Measurements from ENCODE around the gene BCR. TPM values are rescaled to one million over a fixed set of nuclear protein-coding genes. Genes with fewer than 3 reads are reported as not detected.

BCR gene
- total and polyA plus RNA-seq, 2 of the 13 experiments (the other 11 are each of a cell fraction or from before 2014, with no cell fraction given), result 19.9 to 33.6 TPM

- no peak for TF ChIP-seq HOXD1 (CRISPR knock-in tag; IDR thresholded peaks at IDR 0.05)
- TF ChIP-seq ZNF616 (CRISPR knock-in tag; IDR thresholded peaks at IDR 0.05; ENCODE audit: low read depth), result no peak
- no peak for TF ChIP-seq AGO2 (optimal IDR thresholded peaks at IDR 0.05; ENCODE audit: low read depth, low read length)
- no peak for TF ChIP-seq RBFOX2 (IDR thresholded peaks at IDR 0.05; ENCODE audit: low read depth, low read length)
These were observed 87.9 kb downstream of the BCR start (continued) for GRCh38 chr22:23268139-23268712.

- ATAC-seq (no peak), FAIRE-seq (no peak), DNase-seq (ENCODE audit: low spot score) (no peak)
- no peak overlapping the region for H3K4me3 ChIP-seq (replicated peaks in 1 of 3; ENCODE audit: insufficient read depth in 1 of 3, low read depth in 2 of 3, low read length in 3 of 3)
- no peak overlapping the region for H3K27ac ChIP-seq (ENCODE audit: extremely low read length, insufficient read depth, low read length)
- in situ Hi-C loops (cut with HindIII; ENCODE audit: extremely low pct_ligation_motif_present, low pct_unique_long_range_greater_than_20kb), result no loop called here
- H2AFZ ChIP-seq (ENCODE audit: low read length), result no peak overlapping the region
- POLR2A ChIA-PET, result no interaction called here
- 100% methylated on average over 2 of the region's 7 CpGs for WGBS (ENCODE audit: low lambda C conversion rate)
- H3K9ac ChIP-seq (ENCODE audit: insufficient read depth, low read depth, low read length), result no peak overlapping the region
- no peaks in the 10 kb centered on the region for H3K79me2 ChIP-seq (ENCODE audit: insufficient read depth, low read length)
- H3K36me3 ChIP-seq (replicated peaks in 1 of 2; ENCODE audit: control insufficient read depth in 1 of 2, insufficient read depth in 2 of 2, low read length in 2 of 2), result peaks cover 22 to 83% of the 10 kb centered on the region in 2 experiments
- H3K27me3 ChIP-seq (ENCODE audit: control insufficient read depth in 1 of 2, insufficient read depth in 2 of 2, low read length in 2 of 2), result no peaks in the 10 kb centered on the region
- BruUV-seq (replicated peaks), result no TSS peak
- CTCF ChIA-PET (ENCODE audit: low intra/inter-chr PET ratio, low total read pairs), result no interaction called here
- no peak overlapping the region for H3K4me2 ChIP-seq (ENCODE audit: low read depth, low read length)
- no peaks in the 10 kb centered on the region for H3K9me3 ChIP-seq (ENCODE audit: low read length)
- intact Hi-C loops (cut with micrococcal nuclease; ENCODE audit: unreplicated experiment), result no loop called here
- no peaks in the 10 kb centered on the region for H4K20me1 ChIP-seq (ENCODE audit: insufficient read depth, low read length)
- H3K4me1 ChIP-seq (ENCODE audit: insufficient read depth, low read length), result 0 out of 2 replicates have a peak, but pooled peaks cover 11% of the 10 kb centered on the region
- TF ChIP-seq, protein P1, sequence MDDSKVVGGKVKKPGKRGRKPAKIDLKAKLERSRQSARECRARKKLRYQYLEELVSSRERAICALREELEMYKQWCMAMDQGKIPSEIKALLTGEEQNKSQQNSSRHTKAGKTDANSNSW (CRISPR knock-in tag; IDR thresholded peaks at IDR 0.05; ENCODE audit: borderline replicate concordance), result no peak
- TF ChIP-seq ZNF3 (CRISPR knock-in tag; IDR thresholded peaks at IDR 0.05) (no peak), SIN3A (IDR thresholded peaks at IDR 0.05; ENCODE audit: borderline replicate concordance, low read depth, low read length) (no peak), SRSF4 (IDR thresholded peaks at IDR 0.05; ENCODE audit: low read depth, low read length, poor library complexity, severe bottlenecking) (no peak), ZNF589 (CRISPR knock-in tag; conservative IDR thresholded peaks at IDR 0.05) (no peak), ZNF850 (CRISPR knock-in tag; conservative IDR thresholded peaks at IDR 0.05) (no peak)
- TF ChIP-seq, protein P2, sequence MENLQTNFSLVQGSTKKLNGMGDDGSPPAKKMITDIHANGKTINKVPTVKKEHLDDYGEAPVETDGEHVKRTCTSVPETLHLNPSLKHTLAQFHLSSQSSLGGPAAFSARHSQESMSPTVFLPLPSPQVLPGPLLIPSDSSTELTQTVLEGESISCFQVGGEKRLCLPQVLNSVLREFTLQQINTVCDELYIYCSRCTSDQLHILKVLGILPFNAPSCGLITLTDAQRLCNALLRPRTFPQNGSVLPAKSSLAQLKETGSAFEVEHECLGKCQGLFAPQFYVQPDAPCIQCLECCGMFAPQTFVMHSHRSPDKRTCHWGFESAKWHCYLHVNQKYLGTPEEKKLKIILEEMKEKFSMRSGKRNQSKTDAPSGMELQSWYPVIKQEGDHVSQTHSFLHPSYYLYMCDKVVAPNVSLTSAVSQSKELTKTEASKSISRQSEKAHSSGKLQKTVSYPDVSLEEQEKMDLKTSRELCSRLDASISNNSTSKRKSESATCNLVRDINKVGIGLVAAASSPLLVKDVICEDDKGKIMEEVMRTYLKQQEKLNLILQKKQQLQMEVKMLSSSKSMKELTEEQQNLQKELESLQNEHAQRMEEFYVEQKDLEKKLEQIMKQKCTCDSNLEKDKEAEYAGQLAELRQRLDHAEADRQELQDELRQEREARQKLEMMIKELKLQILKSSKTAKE (CRISPR knock-in tag; IDR thresholded peaks at IDR 0.05; ENCODE audit: borderline replicate concordance), result no peak
- TF ChIP-seq, protein P3, sequence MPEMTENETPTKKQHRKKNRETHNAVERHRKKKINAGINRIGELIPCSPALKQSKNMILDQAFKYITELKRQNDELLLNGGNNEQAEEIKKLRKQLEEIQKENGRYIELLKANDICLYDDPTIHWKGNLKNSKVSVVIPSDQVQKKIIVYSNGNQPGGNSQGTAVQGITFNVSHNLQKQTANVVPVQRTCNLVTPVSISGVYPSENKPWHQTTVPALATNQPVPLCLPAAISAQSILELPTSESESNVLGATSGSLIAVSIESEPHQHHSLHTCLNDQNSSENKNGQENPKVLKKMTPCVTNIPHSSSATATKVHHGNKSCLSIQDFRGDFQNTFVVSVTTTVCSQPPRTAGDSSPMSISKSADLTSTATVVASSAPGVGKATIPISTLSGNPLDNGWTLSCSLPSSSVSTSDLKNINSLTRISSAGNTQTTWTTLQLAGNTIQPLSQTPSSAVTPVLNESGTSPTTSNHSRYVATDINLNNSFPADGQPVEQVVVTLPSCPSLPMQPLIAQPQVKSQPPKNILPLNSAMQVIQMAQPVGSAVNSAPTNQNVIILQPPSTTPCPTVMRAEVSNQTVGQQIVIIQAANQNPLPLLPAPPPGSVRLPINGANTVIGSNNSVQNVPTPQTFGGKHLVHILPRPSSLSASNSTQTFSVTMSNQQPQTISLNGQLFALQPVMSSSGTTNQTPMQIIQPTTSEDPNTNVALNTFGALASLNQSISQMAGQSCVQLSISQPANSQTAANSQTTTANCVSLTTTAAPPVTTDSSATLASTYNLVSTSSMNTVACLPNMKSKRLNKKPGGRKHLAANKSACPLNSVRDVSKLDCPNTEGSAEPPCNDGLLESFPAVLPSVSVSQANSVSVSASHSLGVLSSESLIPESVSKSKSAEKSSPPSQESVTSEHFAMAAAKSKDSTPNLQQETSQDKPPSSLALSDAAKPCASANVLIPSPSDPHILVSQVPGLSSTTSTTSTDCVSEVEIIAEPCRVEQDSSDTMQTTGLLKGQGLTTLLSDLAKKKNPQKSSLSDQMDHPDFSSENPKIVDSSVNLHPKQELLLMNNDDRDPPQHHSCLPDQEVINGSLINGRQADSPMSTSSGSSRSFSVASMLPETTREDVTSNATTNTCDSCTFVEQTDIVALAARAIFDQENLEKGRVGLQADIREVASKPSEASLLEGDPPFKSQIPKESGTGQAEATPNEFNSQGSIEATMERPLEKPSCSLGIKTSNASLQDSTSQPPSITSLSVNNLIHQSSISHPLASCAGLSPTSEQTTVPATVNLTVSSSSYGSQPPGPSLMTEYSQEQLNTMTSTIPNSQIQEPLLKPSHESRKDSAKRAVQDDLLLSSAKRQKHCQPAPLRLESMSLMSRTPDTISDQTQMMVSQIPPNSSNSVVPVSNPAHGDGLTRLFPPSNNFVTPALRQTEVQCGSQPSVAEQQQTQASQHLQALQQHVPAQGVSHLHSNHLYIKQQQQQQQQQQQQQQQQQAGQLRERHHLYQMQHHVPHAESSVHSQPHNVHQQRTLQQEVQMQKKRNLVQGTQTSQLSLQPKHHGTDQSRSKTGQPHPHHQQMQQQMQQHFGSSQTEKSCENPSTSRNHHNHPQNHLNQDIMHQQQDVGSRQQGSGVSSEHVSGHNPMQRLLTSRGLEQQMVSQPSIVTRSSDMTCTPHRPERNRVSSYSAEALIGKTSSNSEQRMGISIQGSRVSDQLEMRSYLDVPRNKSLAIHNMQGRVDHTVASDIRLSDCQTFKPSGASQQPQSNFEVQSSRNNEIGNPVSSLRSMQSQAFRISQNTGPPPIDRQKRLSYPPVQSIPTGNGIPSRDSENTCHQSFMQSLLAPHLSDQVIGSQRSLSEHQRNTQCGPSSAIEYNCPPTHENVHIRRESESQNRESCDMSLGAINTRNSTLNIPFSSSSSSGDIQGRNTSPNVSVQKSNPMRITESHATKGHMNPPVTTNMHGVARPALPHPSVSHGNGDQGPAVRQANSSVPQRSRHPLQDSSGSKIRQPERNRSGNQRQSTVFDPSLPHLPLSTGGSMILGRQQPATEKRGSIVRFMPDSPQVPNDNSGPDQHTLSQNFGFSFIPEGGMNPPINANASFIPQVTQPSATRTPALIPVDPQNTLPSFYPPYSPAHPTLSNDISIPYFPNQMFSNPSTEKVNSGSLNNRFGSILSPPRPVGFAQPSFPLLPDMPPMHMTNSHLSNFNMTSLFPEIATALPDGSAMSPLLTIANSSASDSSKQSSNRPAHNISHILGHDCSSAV (CRISPR knock-in tag; IDR thresholded peaks at IDR 0.05; ENCODE audit: borderline replicate concordance), result no peak
These were observed 88.6 kb downstream of the BCR start for GRCh38 chr22:23268877-23269276.
